H1 (cell line): ENCODE results near the gene DUOXA1. TPM values are rescaled to one million over a fixed set of nuclear protein-coding genes. Genes with fewer than 3 reads are reported as not detected.

Source experiments
- CHD7 ChIP-seq: fragments of 300-600 bp; sonication (generic); IDR thresholded peaks from 2 replicates; pipeline ENCODE4 v1.7.1; 2012; ENCODE audit warnings: low read length, moderate library complexity, mild to moderate bottlenecking, inconsistent platforms; ENCODE audit not compliant: insufficient replicate concordance
- polyA plus RNA-seq, 7 experiments: library from polyadenylated mRNA; depleted of rRNA in 3 of 7; stranded (reverse) in 5 of 7; unstranded in 2 of 7; fragments of >200 nt in 5 of 7; fragments of 200-250 nt in 2 of 7; gene quantifications; 1 replicate in 5 of 7; 2 replicates in 1 of 7; 4 replicates in 1 of 7; pipeline versions ENCODE4 v1.2.1 to v1.2.3, GENCODE V29; 2011 to 2013; ENCODE audit warnings: missing spikeins in 2 of 7, mixed read lengths in 2 of 7
- total RNA-seq: library from RNA; stranded (reverse); fragmentation: NEBNext Ultra II Directional; extraction: Animal tissue kit (Norgen Biotek cat#: 25700); gene quantifications from 2 replicates; pipeline ENCODE4 v1.2.1, GENCODE V29; 2021

Gene DUOXA1
- total and polyA plus RNA-seq, 2 of the 8 experiments (the other 6 are each of a cell fraction or from before 2014, with no cell fraction given), result 0.18 TPM; not detected in 1

- TF ChIP-seq CHD7, result no peak
Measured at GRCh38 chr15:45123397-45123796, 6.3 kb downstream of the DUOXA1 start (continued).
